Spleen (tissue), 7 donors: ENCODE measurements around the gene IARS2.

Experiments
- CTCF ChIP-seq, 11 experiments: fragments of 200-600 bp in 7 of 11; fragments of 450-650 bp in 4 of 11; sonication (generic) in 4 of 11; IDR thresholded peaks in 8 of 11; conservative IDR thresholded peaks in 3 of 11; 1 replicate in 7 of 11; 2 replicates in 4 of 11; pipeline versions ENCODE4 v1.4.0 to v1.8.0; 2016 to 2021; ENCODE audit warnings: antibody characterized with exemption in 11 of 11, inconsistent platforms in 4 of 11, mild to moderate bottlenecking in 1 of 11
- POLR2A ChIP-seq, 3 donors: fragments of 450-650 bp; IDR thresholded peaks; one replicate each; pipeline ENCODE4 v1.5.1; 2017; ENCODE audit warnings: antibody characterized with exemption in 3 of 3, mild to moderate bottlenecking in 1 of 3
- POLR2AphosphoS5 ChIP-seq, 3 donors: sonication (generic); formaldehyde crosslinking; IDR thresholded peaks; one replicate each; pipeline ENCODE4 v1.5.1; 2017; ENCODE audit warnings: antibody characterized with exemption in 3 of 3
- donor health status: DM: no; HTN: no; CAD: no; lungs with moderate emphysema.
- donor health status: DM: no; HTN: no; CAD: no.
- donor health status: DM: no; HTN: no; CAD: no.

- TF ChIP-seq CTCF (IDR thresholded peaks at IDR 0.05 in 8 of 11, conservative IDR thresholded peaks at IDR 0.05 in 3 of 11) (no peak), POLR2A (IDR thresholded peaks at IDR 0.05) (no peak), POLR2AphosphoS5 (IDR thresholded peaks at IDR 0.05) (no peak)
Observed at GRCh38 chr1:220121791-220122530, 28.0 kb downstream of the IARS2 start.
